ENCODE results near the gene TMEM205. TPM values are rescaled to one million over a fixed set of nuclear protein-coding genes. Genes with fewer than 3 reads are reported as not detected.

The TMEM205 gene
- total and polyA plus RNA-seq, 2 of the 13 experiments (the other 11 are each of a cell fraction or from before 2014, with no cell fraction given) = 45.5 to 98.7 TPM

GRCh38 chr19:11349171-11349570, 3.1 kb upstream of the TMEM205 start:
- Histone ChIP-seq H3K79me2 (ENCODE audit: insufficient read depth, low read length) (no peaks in the 10 kb centered on the region), H3K4me3 (replicated peaks in 1 of 3; ENCODE audit: insufficient read depth in 1 of 3, low read depth in 2 of 3, low read length in 3 of 3) (no peak overlapping the region), H2AFZ (ENCODE audit: low read length) (no peak overlapping the region), H3K27ac (ENCODE audit: extremely low read length, insufficient read depth, low read length) (no peak overlapping the region), H3K27me3 (ENCODE audit: control insufficient read depth in 1 of 2, insufficient read depth in 2 of 2, low read length in 2 of 2) (no peaks in the 10 kb centered on the region), H3K4me2 (ENCODE audit: low read depth, low read length) (no peak overlapping the region), H3K4me1 (ENCODE audit: insufficient read depth, low read length) (peaks cover 27% of the 10 kb centered on the region), H3K9me3 (ENCODE audit: low read length) (no peaks in the 10 kb centered on the region), H3K36me3 (replicated peaks in 1 of 2; ENCODE audit: control insufficient read depth in 1 of 2, insufficient read depth in 2 of 2, low read length in 2 of 2) (no peaks in the 10 kb centered on the region), H4K20me1 (ENCODE audit: insufficient read depth, low read length) (no peaks in the 10 kb centered on the region), H3K9ac (ENCODE audit: insufficient read depth, low read depth, low read length) (no peak overlapping the region)
- ATAC-seq (no peak), FAIRE-seq (no peak), DNase-seq (ENCODE audit: low spot score) (no peak)
- BruUV-seq (replicated peaks) = no TSS peak
- intact Hi-C loops (cut with micrococcal nuclease; ENCODE audit: unreplicated experiment) = no loop called here
- in situ Hi-C loops (cut with HindIII; ENCODE audit: extremely low pct_ligation_motif_present, low pct_unique_long_range_greater_than_20kb) = no loop called here
- WGBS (ENCODE audit: low lambda C conversion rate) = 39% methylated on average over 4 of the region's 4 CpGs
- TF ChIP-seq CTCF (CRISPR knock-in tag; IDR thresholded peaks at IDR 0.05) (no peak), ZFP90 (CRISPR knock-in tag; IDR thresholded peaks at IDR 0.05; ENCODE audit: borderline replicate concordance) (peak; percentile 100), PAWR (CRISPR knock-in tag; IDR thresholded peaks at IDR 0.05; ENCODE audit: borderline replicate concordance) (no peak), SUZ12 (IDR thresholded peaks at IDR 0.05; ENCODE audit: low read depth, low read length) (no peak), POLR2A (IDR thresholded peaks at IDR 0.05; ENCODE audit: insufficient read depth in 1 of 2, low read depth in 2 of 2, low read length in 2 of 2) (no peak), JUND (CRISPR knock-in tag; IDR thresholded peaks at IDR 0.05) (no peak), MIER2 (CRISPR knock-in tag; IDR thresholded peaks at IDR 0.05) (peak; percentile 75)
- TF ChIP-seq, protein P1, sequence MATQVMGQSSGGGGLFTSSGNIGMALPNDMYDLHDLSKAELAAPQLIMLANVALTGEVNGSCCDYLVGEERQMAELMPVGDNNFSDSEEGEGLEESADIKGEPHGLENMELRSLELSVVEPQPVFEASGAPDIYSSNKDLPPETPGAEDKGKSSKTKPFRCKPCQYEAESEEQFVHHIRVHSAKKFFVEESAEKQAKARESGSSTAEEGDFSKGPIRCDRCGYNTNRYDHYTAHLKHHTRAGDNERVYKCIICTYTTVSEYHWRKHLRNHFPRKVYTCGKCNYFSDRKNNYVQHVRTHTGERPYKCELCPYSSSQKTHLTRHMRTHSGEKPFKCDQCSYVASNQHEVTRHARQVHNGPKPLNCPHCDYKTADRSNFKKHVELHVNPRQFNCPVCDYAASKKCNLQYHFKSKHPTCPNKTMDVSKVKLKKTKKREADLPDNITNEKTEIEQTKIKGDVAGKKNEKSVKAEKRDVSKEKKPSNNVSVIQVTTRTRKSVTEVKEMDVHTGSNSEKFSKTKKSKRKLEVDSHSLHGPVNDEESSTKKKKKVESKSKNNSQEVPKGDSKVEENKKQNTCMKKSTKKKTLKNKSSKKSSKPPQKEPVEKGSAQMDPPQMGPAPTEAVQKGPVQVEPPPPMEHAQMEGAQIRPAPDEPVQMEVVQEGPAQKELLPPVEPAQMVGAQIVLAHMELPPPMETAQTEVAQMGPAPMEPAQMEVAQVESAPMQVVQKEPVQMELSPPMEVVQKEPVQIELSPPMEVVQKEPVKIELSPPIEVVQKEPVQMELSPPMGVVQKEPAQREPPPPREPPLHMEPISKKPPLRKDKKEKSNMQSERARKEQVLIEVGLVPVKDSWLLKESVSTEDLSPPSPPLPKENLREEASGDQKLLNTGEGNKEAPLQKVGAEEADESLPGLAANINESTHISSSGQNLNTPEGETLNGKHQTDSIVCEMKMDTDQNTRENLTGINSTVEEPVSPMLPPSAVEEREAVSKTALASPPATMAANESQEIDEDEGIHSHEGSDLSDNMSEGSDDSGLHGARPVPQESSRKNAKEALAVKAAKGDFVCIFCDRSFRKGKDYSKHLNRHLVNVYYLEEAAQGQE (IDR thresholded peaks at IDR 0.05; ENCODE audit: borderline replicate concordance in 1 of 2, low read depth in 1 of 2, low read length in 2 of 2) = peak; percentile 22 to 86
- ChIA-PET CTCF (ENCODE audit: low intra/inter-chr PET ratio, low total read pairs) (no interaction called here), POLR2A (no interaction called here)
